A673 (cell line): ENCODE measurements around the gene FHL1. TPM values are rescaled to one million over a fixed set of nuclear protein-coding genes. Genes with fewer than 3 reads are reported as not detected.

Experiments used
- BruUV-seq: library from RNA; stranded (reverse); fragments of 400-500 nt; replicated peaks from 2 replicates; lab custom pipeline; 2021; lab: Mats Ljungman, UMichigan
- CTCF ChIA-PET: fragments of 300-600 bp; sonication (Branson Sonifier 250); formaldehyde crosslinking; loops from one replicate; lab custom pipeline; 2022; ENCODE audit warnings: antibody characterized with exemption; lab: Charles Lee
- POLR2A ChIA-PET: fragments of 300-600 bp; sonication (Branson Sonifier 250); formaldehyde crosslinking; loops from one replicate; lab custom pipeline; 2022; ENCODE audit warnings: antibody characterized with exemption; ENCODE audit not compliant: low non-redundant PET; lab: Charles Lee
- DNase-seq: peaks from one replicate; pipeline ENCODE4 v3.0.0-alpha.2; 2015; ENCODE audit warnings: low spot score
- H3K27ac ChIP-seq: fragments of 200-600 bp; sonication (generic); 2 replicates; pipeline ENCODE4 v1.5.1; 2016; ENCODE audit warnings: mixed run types, low read depth, mild to moderate bottlenecking, mixed read lengths, antibody characterized with exemption, low read length; ENCODE audit not compliant: poor library complexity, severe bottlenecking
- H3K27me3 ChIP-seq: fragments of 200-600 bp; sonication (generic); replicated peaks from 2 replicates; pipeline ENCODE4 v1.6.1; 2017; ENCODE audit warnings: mixed run types, low read depth, mild to moderate bottlenecking, mixed read lengths, antibody characterized with exemption, low read length; ENCODE audit not compliant: insufficient read depth, poor library complexity
- H3K36me3 ChIP-seq: fragments of 200-600 bp; sonication (generic); 2 replicates; pipeline ENCODE4 v1.6.1; 2016; ENCODE audit warnings: mixed run types, mild to moderate bottlenecking, mixed read lengths, antibody characterized with exemption, low read length; ENCODE audit not compliant: insufficient read depth, poor library complexity, severe bottlenecking
- H3K4me1 ChIP-seq: fragments of 200-600 bp; sonication (generic); 2 replicates; pipeline ENCODE4 v1.6.1; 2017; ENCODE audit warnings: mixed run types, mild to moderate bottlenecking, mixed read lengths, antibody characterized with exemption, low read length; ENCODE audit not compliant: insufficient read depth, poor library complexity, severe bottlenecking
- H3K4me3 ChIP-seq: fragments of 200-600 bp; sonication (generic); 2 replicates; pipeline ENCODE4 v1.5.1; 2016; ENCODE audit warnings: low read depth, mixed run types, mild to moderate bottlenecking, mixed read lengths, low read length; ENCODE audit not compliant: poor library complexity, severe bottlenecking
- H3K9me3 ChIP-seq: fragments of 200-600 bp; sonication (generic); 2 replicates; pipeline ENCODE4 v1.6.1; 2016; ENCODE audit warnings: mixed run types, low read depth, mild to moderate bottlenecking, mixed read lengths, antibody characterized with exemption, low read length; ENCODE audit not compliant: poor library complexity, severe bottlenecking
- CTCF ChIP-seq: fragments of 300-800, 200-600 bp; sonication (generic); conservative IDR thresholded peaks from 2 replicates; pipeline ENCODE4 v1.5.1; 2017; ENCODE audit warnings: low read depth, mild to moderate bottlenecking, antibody characterized with exemption, low read length, moderate library complexity, mixed read lengths
- EZH2 ChIP-seq: fragments of 200-600 bp; sonication (generic); IDR thresholded peaks from 2 replicates; pipeline ENCODE4 v1.6.1; 2017; ENCODE audit warnings: borderline replicate concordance, low read depth, mild to moderate bottlenecking, mixed read lengths, antibody characterized with exemption, low read length; ENCODE audit not compliant: poor library complexity, severe bottlenecking
- intact Hi-C: fragments of 100-400 bp; cut with micrococcal nuclease; formaldehyde crosslinking; loops from one replicate; pipeline ENCODE4 v1.10.0; 2022; ENCODE audit not compliant: unreplicated experiment
- total RNA-seq: library from RNA; stranded (reverse); gene quantifications from 2 replicates; pipeline ENCODE4 v1.2.3, GENCODE V29; 2021

The FHL1 gene
- total RNA-seq, 1 experiment from 2014 or later: 14.9 TPM

- no peaks in the 10 kb centered on the region for H3K27me3 ChIP-seq
- H3K4me3 ChIP-seq: no peak overlapping the region
- no peak for DNase-seq
- no TSS peak for BruUV-seq
- H3K9me3 ChIP-seq: no peaks in the 10 kb centered on the region
- TF ChIP-seq CTCF (no peak), EZH2 (no peak)
- POLR2A ChIA-PET: no interaction called here
- H3K4me1 ChIP-seq: no peaks in the 10 kb centered on the region
- intact Hi-C loops: no loop called here
- no peak overlapping the region for H3K27ac ChIP-seq
- H3K36me3 ChIP-seq: no peaks in the 10 kb centered on the region
- CTCF ChIA-PET: no interaction called here
Observed at GRCh38 chrX:136176399-136176825, 29.1 kb downstream of the FHL1 start.

- POLR2A ChIA-PET: no interaction called here
Observed at GRCh38 chrX:136179133-136179532, 31.8 kb downstream of the FHL1 start.

GRCh38 chrX:136182414-136182813, 35.1 kb downstream of the FHL1 start:
- POLR2A ChIA-PET: no interaction called here

More at GRCh38 chrX:136179133-136179532, 31.8 kb downstream of the FHL1 start:
- CTCF ChIA-PET: no interaction called here
- no peaks in the 10 kb centered on the region for H3K36me3 ChIP-seq
- no peaks in the 10 kb centered on the region for H3K27me3 ChIP-seq
- H3K9me3 ChIP-seq: no peaks in the 10 kb centered on the region
- no peak for DNase-seq
- H3K4me1 ChIP-seq: peaks cover 17% of the 10 kb centered on the region
- no peak for TF ChIP-seq CTCF
- no peak for TF ChIP-seq EZH2
- intact Hi-C loops: no loop called here
- no peak overlapping the region for H3K27ac ChIP-seq
- no TSS peak for BruUV-seq
- H3K4me3 ChIP-seq: no peak overlapping the region

More at GRCh38 chrX:136182414-136182813, 35.1 kb downstream of the FHL1 start:
- no peak overlapping the region for H3K27ac ChIP-seq
- TF ChIP-seq EZH2 (no peak), CTCF (no peak)
- no peak overlapping the region for H3K4me3 ChIP-seq
- intact Hi-C loops: loop anchor here (10.0 kb wide), 1 partner anchor 62 kb away; no protein-coding TSS in a partner anchor
- no peaks in the 10 kb centered on the region for H3K36me3 ChIP-seq
- H3K4me1 ChIP-seq: peaks cover 32% of the 10 kb centered on the region
- CTCF ChIA-PET: no interaction called here
- DNase-seq: no peak
- no peaks in the 10 kb centered on the region for H3K9me3 ChIP-seq
- BruUV-seq: no TSS peak
- no peaks in the 10 kb centered on the region for H3K27me3 ChIP-seq
